Measurements from ENCODE around the gene CREM.

The CREM gene

GRCh38 chr10:35112571-35112970 is 14.1 kb upstream of the CREM start:
- no peaks in the 10 kb centered on the region for H3K36me3 Mint-ChIP-seq (ENCODE audit: insufficient read depth)
- H3K4me1 Mint-ChIP-seq (ENCODE audit: low read depth in 2 of 2) = no peaks in the 10 kb centered on the region
- no peak overlapping the region for H3K4me3 Mint-ChIP-seq
- peaks cover 6 to 13% of the 10 kb centered on the region in 2 donors for H3K27me3 Mint-ChIP-seq
- no peaks in the 10 kb centered on the region for H3K9me3 Mint-ChIP-seq
- ATAC-seq (replicated peaks) (no peak), DNase-seq (no peak)
- H3K27ac Mint-ChIP-seq = no peak overlapping the region

- Mint-ChIP-seq H3K36me3 (ENCODE audit: insufficient read depth) (no peaks in the 10 kb centered on the region), H3K4me3 (no peak overlapping the region), H3K27ac (no peak overlapping the region), H3K9me3 (no peaks in the 10 kb centered on the region), H3K27me3 (no peaks in the 10 kb centered on the region), H3K4me1 (ENCODE audit: low read depth in 2 of 2) (peaks cover 0 to 3% of the 10 kb centered on the region in 2 donors)
- no peak for DNase-seq
- no peak for ATAC-seq (replicated peaks)
Measured at GRCh38 chr10:35119378-35119777, 7.3 kb upstream of the CREM start.

- no peak for DNase-seq
- Mint-ChIP-seq H3K9me3 (no peaks in the 10 kb centered on the region), H3K27ac (peak overlapping the region; percentile 99 to 100), H3K4me1 (ENCODE audit: low read depth in 2 of 2) (peaks cover 16 to 18% of the 10 kb centered on the region in 2 donors), H3K4me3 (no peak overlapping the region), H3K36me3 (ENCODE audit: insufficient read depth) (peaks cover 36% of the 10 kb centered on the region), H3K27me3 (no peaks in the 10 kb centered on the region)
- ATAC-seq (replicated peaks) = no peak
Measured at GRCh38 chr10:35124540-35124939, 2.1 kb upstream of the CREM start.

- Mint-ChIP-seq H3K27me3 (no peaks in the 10 kb centered on the region), H3K4me1 (ENCODE audit: low read depth in 2 of 2) (peaks cover 20 to 22% of the 10 kb centered on the region in 2 donors), H3K36me3 (ENCODE audit: insufficient read depth) (peaks cover 36% of the 10 kb centered on the region), H3K27ac (peak overlapping the region; percentile 99 to 100), H3K4me3 (peak overlapping the region; percentile 86 to 93), H3K9me3 (no peaks in the 10 kb centered on the region)
- DNase-seq (peak in 1 of 3 experiments; percentile 10), ATAC-seq (replicated peaks) (no peak)
Measured at GRCh38 chr10:35126062-35126529, 550 bp upstream of the CREM start.

- Mint-ChIP-seq H3K36me3 (ENCODE audit: insufficient read depth) (peaks cover 43% of the 10 kb centered on the region), H3K9me3 (no peaks in the 10 kb centered on the region), H3K27ac (peak overlapping the region; percentile 99 to 100), H3K27me3 (no peaks in the 10 kb centered on the region), H3K4me1 (ENCODE audit: low read depth in 2 of 2) (peaks cover 20 to 28% of the 10 kb centered on the region in 2 donors), H3K4me3 (peak overlapping the region; percentile 86 to 93)
- DNase-seq (peak; percentile 53 to 63 (median 55)), ATAC-seq (replicated peaks) (peak; percentile 2)
Measured at GRCh38 chr10:35127289-35127891, 744 bp downstream of the CREM start.

GRCh38 chr10:35129185-35129674 is 2.6 kb downstream of the CREM start:
- DNase-seq = no peak
- H3K4me1 Mint-ChIP-seq (ENCODE audit: low read depth in 2 of 2) = peaks cover 31 to 35% of the 10 kb centered on the region in 2 donors

GRCh38 chr10:35130663-35131062 is 4.0 kb downstream of the CREM start:
- DNase-seq (no peak), ATAC-seq (replicated peaks) (no peak)
- Mint-ChIP-seq H3K4me1 (ENCODE audit: low read depth in 2 of 2) (peaks cover 29 to 38% of the 10 kb centered on the region in 2 donors), H3K4me3 (peak overlapping the region; percentile 85 to 86), H3K36me3 (ENCODE audit: insufficient read depth) (peaks cover 43% of the 10 kb centered on the region), H3K27ac (peak overlapping the region; percentile 9 to 99), H3K27me3 (no peaks in the 10 kb centered on the region), H3K9me3 (no peaks in the 10 kb centered on the region)

More at GRCh38 chr10:35129185-35129674, 2.6 kb downstream of the CREM start:
- H3K36me3 Mint-ChIP-seq (ENCODE audit: insufficient read depth) = peaks cover 43% of the 10 kb centered on the region
- H3K27ac Mint-ChIP-seq = peak overlapping the region; percentile 99 to 100
- no peaks in the 10 kb centered on the region for H3K9me3 Mint-ChIP-seq
- H3K4me3 Mint-ChIP-seq = peak overlapping the region; percentile 86 to 93
- ATAC-seq (replicated peaks) = no peak
- no peaks in the 10 kb centered on the region for H3K27me3 Mint-ChIP-seq

GRCh38 chr10:35132727-35133126 is 6.1 kb downstream of the CREM start:
- peak overlapping the region; percentile 94 to 99 for H3K27ac Mint-ChIP-seq
- DNase-seq = no peak
- no peak for ATAC-seq (replicated peaks)
- H3K36me3 Mint-ChIP-seq (ENCODE audit: insufficient read depth) = peaks cover 26% of the 10 kb centered on the region
- H3K27me3 Mint-ChIP-seq = no peaks in the 10 kb centered on the region
- peaks cover 29 to 39% of the 10 kb centered on the region in 2 donors for H3K4me1 Mint-ChIP-seq (ENCODE audit: low read depth in 2 of 2)
- H3K9me3 Mint-ChIP-seq = no peaks in the 10 kb centered on the region
- peak overlapping the region; percentile 85 to 86 for H3K4me3 Mint-ChIP-seq

- H3K4me1 Mint-ChIP-seq (ENCODE audit: low read depth in 2 of 2) = peaks cover 26 to 32% of the 10 kb centered on the region in 2 donors
- H3K4me3 Mint-ChIP-seq = peak overlapping the region in 1 of 2 donors; percentile 85
- DNase-seq = no peak
Measured at GRCh38 chr10:35133586-35133985, 6.9 kb downstream of the CREM start.

GRCh38 chr10:35135861-35136260 is 9.2 kb downstream of the CREM start:
- Mint-ChIP-seq H3K36me3 (ENCODE audit: insufficient read depth) (peaks cover 10% of the 10 kb centered on the region), H3K27me3 (no peaks in the 10 kb centered on the region), H3K27ac (peak overlapping the region; percentile 33 to 45), H3K4me3 (peak overlapping the region; percentile 42 to 63), H3K9me3 (no peaks in the 10 kb centered on the region), H3K4me1 (ENCODE audit: low read depth in 2 of 2) (peaks cover 19 to 29% of the 10 kb centered on the region in 2 donors)
- DNase-seq (peak in 1 of 3 experiments; percentile 3), ATAC-seq (replicated peaks) (peak; percentile 24)

More at GRCh38 chr10:35133586-35133985, 6.9 kb downstream of the CREM start:
- ATAC-seq (replicated peaks) = no peak
- H3K27ac Mint-ChIP-seq = peak overlapping the region; percentile 94 to 99
- no peaks in the 10 kb centered on the region for H3K9me3 Mint-ChIP-seq
- peaks cover 18% of the 10 kb centered on the region for H3K36me3 Mint-ChIP-seq (ENCODE audit: insufficient read depth)
- no peaks in the 10 kb centered on the region for H3K27me3 Mint-ChIP-seq

- Mint-ChIP-seq H3K27ac (peak overlapping the region; percentile 33 to 45), H3K4me1 (ENCODE audit: low read depth in 2 of 2) (peaks cover 17 to 27% of the 10 kb centered on the region in 2 donors), H3K9me3 (no peaks in the 10 kb centered on the region), H3K27me3 (no peaks in the 10 kb centered on the region), H3K36me3 (ENCODE audit: insufficient read depth) (peaks cover 10% of the 10 kb centered on the region), H3K4me3 (peak overlapping the region; percentile 42 to 63)
- peak; percentile 18 for ATAC-seq (replicated peaks)
- no peak for DNase-seq
Measured at GRCh38 chr10:35136263-35136815, 9.7 kb downstream of the CREM start.

GRCh38 chr10:35140126-35140525 is 13.5 kb downstream of the CREM start:
- Mint-ChIP-seq H3K4me3 (no peak overlapping the region), H3K4me1 (ENCODE audit: low read depth in 2 of 2) (peaks cover 10 to 26% of the 10 kb centered on the region in 2 donors), H3K27ac (no peak overlapping the region), H3K9me3 (no peaks in the 10 kb centered on the region), H3K27me3 (no peaks in the 10 kb centered on the region), H3K36me3 (ENCODE audit: insufficient read depth) (peaks cover 3% of the 10 kb centered on the region)
- no peak for DNase-seq
- no peak for ATAC-seq (replicated peaks)

- Mint-ChIP-seq H3K27ac (no peak overlapping the region), H3K27me3 (no peaks in the 10 kb centered on the region), H3K9me3 (no peaks in the 10 kb centered on the region), H3K36me3 (ENCODE audit: insufficient read depth) (peaks cover 3% of the 10 kb centered on the region), H3K4me1 (ENCODE audit: low read depth in 2 of 2) (peaks cover 9 to 24% of the 10 kb centered on the region in 2 donors), H3K4me3 (no peak overlapping the region)
- DNase-seq = no peak
- ATAC-seq (replicated peaks) = no peak
Measured at GRCh38 chr10:35140727-35141126, 14.1 kb downstream of the CREM start.

GRCh38 chr10:35150308-35150707 is 23.7 kb downstream of the CREM start:
- Mint-ChIP-seq H3K4me3 (peak overlapping the region; percentile 25 to 29), H3K9me3 (no peaks in the 10 kb centered on the region), H3K27ac (peak overlapping the region; percentile 91 to 92), H3K27me3 (no peaks in the 10 kb centered on the region), H3K36me3 (ENCODE audit: insufficient read depth) (peaks cover 15% of the 10 kb centered on the region), H3K4me1 (ENCODE audit: low read depth in 2 of 2) (peaks cover 11 to 15% of the 10 kb centered on the region in 2 donors)
- DNase-seq (no peak), ATAC-seq (replicated peaks) (no peak)

All from effector memory CD8-positive, alpha-beta T cell (primary cell).